ENCODE results near the gene SFTA2. TPM values are rescaled to one million over a fixed set of nuclear protein-coding genes. Genes with fewer than 3 reads are reported as not detected.

SFTA2 gene
- total and polyA plus RNA-seq, 9 of the 15 experiments (the other 6 are each of a cell fraction or from before 2014, with no cell fraction given), result not detected

- TF ChIP-seq BCLAF1 (IDR thresholded peaks at IDR 0.05; ENCODE audit: borderline replicate concordance in 1 of 2, control insufficient read depth in 1 of 2, low read depth in 2 of 2, low read length in 1 of 2), result no peak
- no peak for TF ChIP-seq ESRRB (CRISPR knock-in tag; IDR thresholded peaks at IDR 0.05; ENCODE audit: borderline replicate concordance)
- no peak for TF ChIP-seq DEAF1 (CRISPR knock-in tag; IDR thresholded peaks at IDR 0.05)
- TF ChIP-seq TGIF2 (CRISPR knock-in tag; IDR thresholded peaks at IDR 0.05), result no peak
- no peak for TF ChIP-seq MBD1 (CRISPR knock-in tag; IDR thresholded peaks at IDR 0.05)
- TF ChIP-seq PATZ1 (CRISPR knock-in tag; IDR thresholded peaks at IDR 0.05; ENCODE audit: borderline replicate concordance), result no peak
- no peak for TF ChIP-seq ETV6 (IDR thresholded peaks at IDR 0.05; ENCODE audit: borderline replicate concordance in 1 of 2, low read depth in 2 of 2, low read length in 1 of 2)
- TF ChIP-seq ETV6 (CRISPR knock-in tag; IDR thresholded peaks at IDR 0.05; ENCODE audit: borderline replicate concordance), result no peak
- peak; percentile 64; the same call in 1 of the 2 replicates for TF ChIP-seq ZNF143 (CRISPR knock-in tag; IDR thresholded peaks at IDR 0.05)
- TF ChIP-seq SMAD3 (CRISPR knock-in tag; conservative IDR thresholded peaks at IDR 0.05), result no peak
- TF ChIP-seq DMBX1 (CRISPR knock-in tag; IDR thresholded peaks at IDR 0.05; ENCODE audit: borderline replicate concordance), result no peak
- no peak for TF ChIP-seq PML (IDR thresholded peaks at IDR 0.05; ENCODE audit: low read length)
- no peak for TF ChIP-seq TRIM25 (IDR thresholded peaks at IDR 0.05; ENCODE audit: borderline replicate concordance)
- no peak for TF ChIP-seq HDAC6 (IDR thresholded peaks at IDR 0.05; ENCODE audit: low read depth, low read length)
Measured at GRCh38 chr6:30885999-30886896, 45.7 kb downstream of the SFTA2 start (continued).

Measured in K562 (cell line).